OCI-LY1 (cell line): ENCODE data around the gene CERS6.

ENCODE experiments used
- CTCF ChIP-seq: fragments of 200-600 bp; sonication (generic), shearing (Covaris generic); IDR thresholded peaks from 2 replicates; pipeline ENCODE4 v1.5.1; 2017; ENCODE audit warnings: mild to moderate bottlenecking, antibody characterized with exemption, low read length, moderate library complexity, mixed read lengths
- EZH2 ChIP-seq: fragments of 200-600 bp; sonication (generic), shearing (Covaris generic); IDR thresholded peaks from 2 replicates; pipeline ENCODE4 v1.8.0; 2017; ENCODE audit warnings: borderline replicate concordance, mixed run types, mild to moderate bottlenecking, antibody characterized with exemption, low read length, moderate library complexity, mixed read lengths

- TF ChIP-seq CTCF (no peak), EZH2 (no peak)
Observed at GRCh38 chr2:168613551-168613950, 157.5 kb downstream of the CERS6 start.
